Dermis blood vessel endothelial cell (primary cell): ENCODE data around the gene ADAMTS18. TPM values are rescaled to one million over a fixed set of nuclear protein-coding genes. Genes with fewer than 3 reads are reported as not detected.

Source experiments
- DNase-seq: peaks from one replicate; pipeline ENCODE4 v3.0.0; 2010
- total RNA-seq: library from RNA; depleted of rRNA; stranded (reverse); fragments of >200 nt; gene quantifications from 2 replicates; pipeline ENCODE4 v1.2.3, GENCODE V29; 2014

Gene ADAMTS18
- total RNA-seq, 1 donor from 2014 or later: 89.3 TPM

- peak; percentile 33 for DNase-seq
These were observed 107.1 kb downstream of the ADAMTS18 start for GRCh38 chr16:77327717-77328116.

GRCh38 chr16:77324729-77325128 lies 110.1 kb downstream of the ADAMTS18 start:
- DNase-seq: no peak

- DNase-seq: no peak
These were observed 111.1 kb downstream of the ADAMTS18 start for GRCh38 chr16:77323695-77324094.

GRCh38 chr16:77322757-77323156 lies 112.1 kb downstream of the ADAMTS18 start:
- no peak for DNase-seq

GRCh38 chr16:77317059-77317458 lies 117.8 kb downstream of the ADAMTS18 start:
- no peak for DNase-seq

- DNase-seq: no peak
These were observed 124.0 kb downstream of the ADAMTS18 start for GRCh38 chr16:77310877-77311276.

GRCh38 chr16:77308163-77308561 lies 126.7 kb downstream of the ADAMTS18 start:
- DNase-seq: peak; percentile 91

- no peak for DNase-seq
These were observed 127.2 kb downstream of the ADAMTS18 start for GRCh38 chr16:77307426-77308162.

GRCh38 chr16:77306075-77306474 lies 128.8 kb downstream of the ADAMTS18 start:
- no peak for DNase-seq

- DNase-seq: no peak
These were observed 130.0 kb downstream of the ADAMTS18 start for GRCh38 chr16:77304877-77305276.

GRCh38 chr16:77304134-77304533 lies 130.7 kb downstream of the ADAMTS18 start:
- DNase-seq: no peak

- no peak for DNase-seq
These were observed 132.2 kb downstream of the ADAMTS18 start for GRCh38 chr16:77302674-77303073.

GRCh38 chr16:77302249-77302648 lies 132.6 kb downstream of the ADAMTS18 start:
- DNase-seq: no peak

GRCh38 chr16:77300256-77300655 lies 134.6 kb downstream of the ADAMTS18 start:
- DNase-seq: peak; percentile 55

GRCh38 chr16:77299395-77299794 lies 135.4 kb downstream of the ADAMTS18 start:
- peak; percentile 39 for DNase-seq

- peak; percentile 98 for DNase-seq
These were observed 136.1 kb downstream of the ADAMTS18 start for GRCh38 chr16:77298418-77299360.

GRCh38 chr16:77297996-77298395 lies 136.8 kb downstream of the ADAMTS18 start:
- peak; percentile 58 for DNase-seq

GRCh38 chr16:77295896-77296295 lies 138.9 kb downstream of the ADAMTS18 start:
- DNase-seq: no peak

- DNase-seq: peak; percentile 43
These were observed 144.3 kb downstream of the ADAMTS18 start for GRCh38 chr16:77290451-77291115.

- peak; percentile 49 for DNase-seq
These were observed 145.5 kb downstream of the ADAMTS18 start for GRCh38 chr16:77289331-77289809.

GRCh38 chr16:77288222-77288621 lies 146.6 kb downstream of the ADAMTS18 start:
- DNase-seq: peak; percentile 81

- no peak for DNase-seq
These were observed 149.2 kb downstream of the ADAMTS18 start for GRCh38 chr16:77285676-77286075.

GRCh38 chr16:77282345-77282744 lies 152.5 kb downstream of the ADAMTS18 start:
- no peak for DNase-seq
